T-helper 1 cell treated with Interleukin-12 subunit alpha and Interleukin-12 subunit beta and Interleukin-4 antibody, amounts not matched to agents 30 μg/mL and 1 μg/mL, for 36 hours (primary cell): Measurements from ENCODE around the gene ILK.

Experiments used
- H3K27ac Mint-ChIP-seq: one replicate; pipeline ENCODE4 v1.8.0; 2021; ENCODE audit warnings: mild to moderate bottlenecking, mixed read lengths
- H3K27me3 Mint-ChIP-seq: one replicate; pipeline ENCODE4 v1.8.0; 2021; ENCODE audit warnings: low read depth, mixed read lengths
- H3K36me3 Mint-ChIP-seq: one replicate; pipeline ENCODE4 v1.8.0; 2021; ENCODE audit warnings: low read depth, mixed read lengths
- H3K4me1 Mint-ChIP-seq: one replicate; pipeline ENCODE4 v1.8.0; 2021; ENCODE audit warnings: low read depth, mixed read lengths
- H3K4me3 Mint-ChIP-seq: one replicate; pipeline ENCODE4 v1.8.0; 2021; ENCODE audit warnings: mild to moderate bottlenecking, moderate library complexity, mixed read lengths
- H3K9me3 Mint-ChIP-seq: one replicate; pipeline ENCODE4 v1.8.0; 2021; ENCODE audit warnings: mixed read lengths

Gene ILK

GRCh38 chr11:6603287-6604080, at the start of gene ILK, which contains the start of gene RRP8:
TSS of gene ILK (plus strand) at chr11:6603774. CDS start at chr11:6604272, 498 bp downstream.
TSS of gene RRP8 (minus strand) at chr11:6603616. CDS start at chr11:6603502, 114 bp downstream.
- H3K4me1 Mint-ChIP-seq = peaks cover 31% of the 10 kb centered on the region
- peaks cover 26% of the 10 kb centered on the region for H3K36me3 Mint-ChIP-seq
- H3K9me3 Mint-ChIP-seq = no peaks in the 10 kb centered on the region
- no peak within 1 kb of the TSS for H3K4me3 Mint-ChIP-seq
- no peaks in the 10 kb centered on the region for H3K27me3 Mint-ChIP-seq
- no peak within 1 kb of the TSS for H3K27ac Mint-ChIP-seq

GRCh38 chr11:6554828-6555706, 48.5 kb upstream of the ILK start:
- Mint-ChIP-seq H3K9me3 (no peaks in the 10 kb centered on the region), H3K27ac (no peak overlapping the region), H3K4me1 (no peaks in the 10 kb centered on the region), H3K27me3 (no peaks in the 10 kb centered on the region), H3K4me3 (no peak overlapping the region), H3K36me3 (no peaks in the 10 kb centered on the region)

- H3K27me3 Mint-ChIP-seq = no peaks in the 10 kb centered on the region
These were observed 47.2 kb upstream of the ILK start for GRCh38 chr11:6556139-6556949.

GRCh38 chr11:6557063-6557462, 46.5 kb upstream of the ILK start:
- H3K27me3 Mint-ChIP-seq = no peaks in the 10 kb centered on the region
- H3K4me1 Mint-ChIP-seq = no peaks in the 10 kb centered on the region
- no peak overlapping the region for H3K4me3 Mint-ChIP-seq
- H3K9me3 Mint-ChIP-seq = no peaks in the 10 kb centered on the region
- H3K27ac Mint-ChIP-seq = no peak overlapping the region
- no peaks in the 10 kb centered on the region for H3K36me3 Mint-ChIP-seq

More at GRCh38 chr11:6556139-6556949, 47.2 kb upstream of the ILK start:
- Mint-ChIP-seq H3K27ac (no peak overlapping the region), H3K4me3 (no peak overlapping the region), H3K4me1 (no peaks in the 10 kb centered on the region), H3K9me3 (no peaks in the 10 kb centered on the region), H3K36me3 (no peaks in the 10 kb centered on the region)

- H3K27me3 Mint-ChIP-seq = no peaks in the 10 kb centered on the region
- H3K9me3 Mint-ChIP-seq = no peaks in the 10 kb centered on the region
- no peak overlapping the region for H3K4me3 Mint-ChIP-seq
- H3K36me3 Mint-ChIP-seq = peaks cover 2% of the 10 kb centered on the region
- no peak overlapping the region for H3K27ac Mint-ChIP-seq
- no peaks in the 10 kb centered on the region for H3K4me1 Mint-ChIP-seq
These were observed 45.6 kb upstream of the ILK start for GRCh38 chr11:6557761-6558674.

GRCh38 chr11:6559369-6559768, 44.2 kb upstream of the ILK start:
- H3K36me3 Mint-ChIP-seq = peaks cover 3% of the 10 kb centered on the region
- no peaks in the 10 kb centered on the region for H3K27me3 Mint-ChIP-seq
- H3K27ac Mint-ChIP-seq = no peak overlapping the region
- no peaks in the 10 kb centered on the region for H3K9me3 Mint-ChIP-seq
- H3K4me3 Mint-ChIP-seq = no peak overlapping the region
- no peaks in the 10 kb centered on the region for H3K4me1 Mint-ChIP-seq

GRCh38 chr11:6561288-6561687, 42.3 kb upstream of the ILK start:
- peaks cover 8% of the 10 kb centered on the region for H3K36me3 Mint-ChIP-seq
- H3K27me3 Mint-ChIP-seq = no peaks in the 10 kb centered on the region
- H3K4me1 Mint-ChIP-seq = no peaks in the 10 kb centered on the region
- H3K27ac Mint-ChIP-seq = no peak overlapping the region
- no peaks in the 10 kb centered on the region for H3K9me3 Mint-ChIP-seq
- no peak overlapping the region for H3K4me3 Mint-ChIP-seq

GRCh38 chr11:6563121-6563619, 40.4 kb upstream of the ILK start:
- Mint-ChIP-seq H3K4me1 (no peaks in the 10 kb centered on the region), H3K36me3 (peaks cover 8% of the 10 kb centered on the region), H3K9me3 (no peaks in the 10 kb centered on the region), H3K4me3 (no peak overlapping the region), H3K27me3 (no peaks in the 10 kb centered on the region), H3K27ac (no peak overlapping the region)

GRCh38 chr11:6563667-6564066, 39.9 kb upstream of the ILK start:
- no peak overlapping the region for H3K4me3 Mint-ChIP-seq
- H3K36me3 Mint-ChIP-seq = peaks cover 8% of the 10 kb centered on the region
- no peaks in the 10 kb centered on the region for H3K27me3 Mint-ChIP-seq
- no peak overlapping the region for H3K27ac Mint-ChIP-seq
- no peaks in the 10 kb centered on the region for H3K4me1 Mint-ChIP-seq
- H3K9me3 Mint-ChIP-seq = no peaks in the 10 kb centered on the region

GRCh38 chr11:6565325-6565724, 38.2 kb upstream of the ILK start:
- H3K27ac Mint-ChIP-seq = no peak overlapping the region
- no peak overlapping the region for H3K4me3 Mint-ChIP-seq

GRCh38 chr11:6565988-6566703, 37.4 kb upstream of the ILK start:
- Mint-ChIP-seq H3K36me3 (peaks cover 8% of the 10 kb centered on the region), H3K27me3 (no peaks in the 10 kb centered on the region), H3K9me3 (no peaks in the 10 kb centered on the region), H3K4me3 (no peak overlapping the region), H3K27ac (no peak overlapping the region), H3K4me1 (no peaks in the 10 kb centered on the region)

More at GRCh38 chr11:6565325-6565724, 38.2 kb upstream of the ILK start:
- H3K4me1 Mint-ChIP-seq = no peaks in the 10 kb centered on the region
- H3K9me3 Mint-ChIP-seq = no peaks in the 10 kb centered on the region
- H3K27me3 Mint-ChIP-seq = no peaks in the 10 kb centered on the region
- H3K36me3 Mint-ChIP-seq = peaks cover 8% of the 10 kb centered on the region

GRCh38 chr11:6566704-6567370, 36.7 kb upstream of the ILK start:
- Mint-ChIP-seq H3K27me3 (no peaks in the 10 kb centered on the region), H3K36me3 (peaks cover 13% of the 10 kb centered on the region), H3K9me3 (no peaks in the 10 kb centered on the region), H3K27ac (no peak overlapping the region), H3K4me1 (no peaks in the 10 kb centered on the region), H3K4me3 (no peak overlapping the region)
